Fibroblast of lung (primary cell): ENCODE measurements around the gene CCDC70. TPM values are rescaled to one million over a fixed set of nuclear protein-coding genes. Genes with fewer than 3 reads are reported as not detected.

Experiments
- DNase-seq, 2 donors: peaks; one replicate each; pipeline versions ENCODE4 v3.0.0 to v3.0.0-alpha.2; 2010; ENCODE audit warnings: low read depth in 2 of 2
- H2AFZ ChIP-seq: 2 replicates; pipeline ENCODE4 v1.5.1; 2012; ENCODE audit warnings: low read length, control low read depth, inconsistent platforms
- H3K27ac ChIP-seq: 2 replicates; pipeline ENCODE4 v1.5.1; 2011; ENCODE audit warnings: low read length, control low read depth; ENCODE audit not compliant: insufficient read depth
- H3K27me3 ChIP-seq: 2 replicates; pipeline ENCODE4 v1.5.1; 2011; ENCODE audit warnings: mild to moderate bottlenecking, low read length; ENCODE audit not compliant: control insufficient read depth, insufficient read depth
- H3K36me3 ChIP-seq: 2 replicates; pipeline ENCODE4 v1.5.1; 2011; ENCODE audit warnings: low read length; ENCODE audit not compliant: control insufficient read depth, insufficient read depth
- H3K4me1 ChIP-seq: 2 replicates; pipeline ENCODE4 v1.5.1; 2011; ENCODE audit warnings: low read length; ENCODE audit not compliant: control insufficient read depth, insufficient read depth; ENCODE audit errors: extremely low read depth
- H3K4me2 ChIP-seq: 2 replicates; pipeline ENCODE4 v1.5.1; 2011; ENCODE audit warnings: low read length, control low read depth; ENCODE audit not compliant: insufficient read depth; ENCODE audit errors: extremely low read depth
- H3K4me3 ChIP-seq, 4 experiments: fragments of 200-600 bp in 1 of 4; sonication (generic) in 1 of 4; replicated peaks in 1 of 4; 2 replicates each; pipeline ENCODE4 v1.5.1; 2011 to 2016; ENCODE audit warnings: low read length in 4 of 4, low read depth in 3 of 4, mild to moderate bottlenecking in 3 of 4, control low read depth in 2 of 4, inconsistent platforms in 1 of 4, mixed read lengths in 1 of 4; ENCODE audit not compliant: insufficient read depth in 1 of 4; ENCODE audit errors: control extremely low read depth in 1 of 4
- H3K79me2 ChIP-seq: 2 replicates; pipeline ENCODE4 v1.5.1; 2012; ENCODE audit warnings: mild to moderate bottlenecking, low read length, inconsistent platforms; ENCODE audit not compliant: control insufficient read depth, insufficient read depth
- H3K9ac ChIP-seq: 2 replicates; pipeline ENCODE4 v1.5.1; 2011; ENCODE audit warnings: mild to moderate bottlenecking, low read length, control low read depth; ENCODE audit not compliant: insufficient read depth
- H3K9me3 ChIP-seq: 2 replicates; pipeline ENCODE4 v1.5.1; 2012; ENCODE audit warnings: low read depth, low read length; ENCODE audit not compliant: control insufficient read depth, insufficient read depth
- H4K20me1 ChIP-seq: 2 replicates; pipeline ENCODE4 v1.5.1; 2011; ENCODE audit warnings: low read length; ENCODE audit not compliant: control insufficient read depth, insufficient read depth; ENCODE audit errors: extremely low read depth
- EZH2 ChIP-seq: IDR thresholded peaks from 2 replicates; pipeline ENCODE4 v1.5.1; 2012; ENCODE audit warnings: low read length, control low read depth, mild to moderate bottlenecking; ENCODE audit errors: missing control alignments
- polyA plus RNA-seq, 2 donors: library from polyadenylated mRNA; depleted of rRNA in 1 of 2; stranded (reverse) in 1 of 2; unstranded in 1 of 2; fragments of >200 nt; gene quantifications; 2 replicates each; pipeline ENCODE4 v1.2.1, GENCODE V29; 2011 to 2012; ENCODE audit warnings: missing spikeins in 1 of 2
- total RNA-seq: library from RNA; depleted of rRNA; stranded (reverse); fragments of >200 nt; gene quantifications from 2 replicates; pipeline ENCODE4 v1.2.1, GENCODE V29; 2014
- TF ChIP-seq, protein P1 (sequence below), 2 donors: IDR thresholded peaks in 1 of 2; conservative IDR thresholded peaks in 1 of 2; 1 replicate in 1 of 2; 2 replicates in 1 of 2; pipeline ENCODE4 v1.5.1; 2011 to 2012; ENCODE audit warnings: low read length in 2 of 2, control low read depth in 1 of 2, inconsistent platforms in 1 of 2, low read depth in 1 of 2, mild to moderate bottlenecking in 1 of 2

CCDC70 gene
- total and polyA plus RNA-seq, 2 donors (not counting 1 experiment from before 2014, with no cell fraction given) = not detected

GRCh38 chr13:51914137-51914493 lies 52.3 kb downstream of the CCDC70 start:
- Histone ChIP-seq H3K9me3 (no peaks in the 10 kb centered on the region), H3K9ac (no peak overlapping the region), H3K79me2 (no peaks in the 10 kb centered on the region), H3K36me3 (no peaks in the 10 kb centered on the region), H3K27ac (no peak overlapping the region), H3K4me2 (no peak overlapping the region), H2AFZ (no peak overlapping the region), H4K20me1 (no peaks in the 10 kb centered on the region), H3K27me3 (peaks cover 6% of the 10 kb centered on the region), H3K4me1 (no peaks in the 10 kb centered on the region), H3K4me3 (no peak overlapping the region)
- DNase-seq = no peak
- no peak for TF ChIP-seq EZH2
- TF ChIP-seq, protein P1, sequence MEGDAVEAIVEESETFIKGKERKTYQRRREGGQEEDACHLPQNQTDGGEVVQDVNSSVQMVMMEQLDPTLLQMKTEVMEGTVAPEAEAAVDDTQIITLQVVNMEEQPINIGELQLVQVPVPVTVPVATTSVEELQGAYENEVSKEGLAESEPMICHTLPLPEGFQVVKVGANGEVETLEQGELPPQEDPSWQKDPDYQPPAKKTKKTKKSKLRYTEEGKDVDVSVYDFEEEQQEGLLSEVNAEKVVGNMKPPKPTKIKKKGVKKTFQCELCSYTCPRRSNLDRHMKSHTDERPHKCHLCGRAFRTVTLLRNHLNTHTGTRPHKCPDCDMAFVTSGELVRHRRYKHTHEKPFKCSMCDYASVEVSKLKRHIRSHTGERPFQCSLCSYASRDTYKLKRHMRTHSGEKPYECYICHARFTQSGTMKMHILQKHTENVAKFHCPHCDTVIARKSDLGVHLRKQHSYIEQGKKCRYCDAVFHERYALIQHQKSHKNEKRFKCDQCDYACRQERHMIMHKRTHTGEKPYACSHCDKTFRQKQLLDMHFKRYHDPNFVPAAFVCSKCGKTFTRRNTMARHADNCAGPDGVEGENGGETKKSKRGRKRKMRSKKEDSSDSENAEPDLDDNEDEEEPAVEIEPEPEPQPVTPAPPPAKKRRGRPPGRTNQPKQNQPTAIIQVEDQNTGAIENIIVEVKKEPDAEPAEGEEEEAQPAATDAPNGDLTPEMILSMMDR (conservative IDR thresholded peaks at IDR 0.05 in 1 of 2, IDR thresholded peaks at IDR 0.05 in 1 of 2; ENCODE audit: low read depth in 1 of 2, low read length in 2 of 2) = no peak

Other genes starting within 250 kb of the CCDC70 start
- 4.1 and 6.1 TPM in 2 replicates for gene DHRS12, start 57.8 kb upstream of the CCDC70 start, total RNA-seq
- gene DHRS12, start 57.8 kb upstream of the CCDC70 start, polyA plus RNA-seq = 3.6 and 5.7 TPM in 2 replicates
- not detected in 2 replicates for gene TMEM272, start 16.8 kb upstream of the CCDC70 start, total RNA-seq
- gene TMEM272, start 16.8 kb upstream of the CCDC70 start, polyA plus RNA-seq = not detected in 2 replicates
- gene ATP7B, start 149.5 kb downstream of the CCDC70 start, total RNA-seq = 2.6 and 3.3 TPM in 2 replicates
- 1.0 and 1.7 TPM in 2 replicates for gene ATP7B, start 149.5 kb downstream of the CCDC70 start, polyA plus RNA-seq
- 18.7 and 20.3 TPM in 2 replicates for gene ALG11, start 150.4 kb downstream of the CCDC70 start, total RNA-seq
- gene ALG11, start 150.4 kb downstream of the CCDC70 start, polyA plus RNA-seq = 14.7 and 21.8 TPM in 2 replicates
- gene UTP14C, start 162.7 kb downstream of the CCDC70 start, total RNA-seq = 12.6 and 14.5 TPM in 2 replicates
- 13.7 and 20.5 TPM in 2 replicates for gene UTP14C, start 162.7 kb downstream of the CCDC70 start, polyA plus RNA-seq